IMR-90 (cell line): Measurements from ENCODE around the gene ALDH3A2. TPM values are rescaled to one million over a fixed set of nuclear protein-coding genes. Genes with fewer than 3 reads are reported as not detected.

ENCODE experiments used
- ATAC-seq: fragments of 200-7000 bp; cut with Tn5 transposase; 2 replicates; pipeline ENCODE4 v1.9.1; 2020; ENCODE audit warnings: low read depth, mild to moderate bottlenecking, moderate library complexity
- BruUV-seq: library from RNA; stranded (reverse); fragments of 400-500 nt; replicated peaks from 2 replicates; lab custom pipeline; 2021; lab: Mats Ljungman, UMichigan
- CTCF ChIA-PET: fragments of 300-600 bp; formaldehyde crosslinking; extraction: SDS; loops from one replicate; lab custom pipeline; 2021; ENCODE audit warnings: antibody characterized with exemption; lab: Yijun Ruan, JAX
- POLR2A ChIA-PET: fragments of 300-600 bp; sonication (Branson Sonifier 250); formaldehyde crosslinking; loops from one replicate; lab custom pipeline; 2022; ENCODE audit warnings: antibody characterized with exemption; ENCODE audit not compliant: unreplicated experiment; lab: Charles Lee
- DNase-seq: peaks from one replicate; pipeline ENCODE4 v3.0.0; 2013
- H2AFZ ChIP-seq: replicated peaks from 2 replicates; pipeline ENCODE3; 2013; ENCODE audit warnings: low read length, mild to moderate bottlenecking; ENCODE audit not compliant: poor library complexity
- H2AK5ac ChIP-seq: 2 replicates; pipeline ENCODE4 v1.6.1; 2013; ENCODE audit warnings: low read depth, low read length, inconsistent platforms
- H2AK9ac ChIP-seq: replicated peaks from 2 replicates; pipeline ENCODE3; 2013; ENCODE audit warnings: mild to moderate bottlenecking, low read depth, low read length, moderate library complexity; ENCODE audit not compliant: poor library complexity
- H2BK120ac ChIP-seq: 2 replicates; pipeline ENCODE4 v1.6.1; 2013; ENCODE audit warnings: low read depth, low read length, inconsistent platforms
- H2BK15ac ChIP-seq: 3 replicates; pipeline ENCODE4 v1.6.1; 2013; ENCODE audit warnings: low read depth, low read length, inconsistent platforms
- H2BK20ac ChIP-seq: 2 replicates; pipeline ENCODE4 v1.6.1; 2013; ENCODE audit warnings: low read depth, mild to moderate bottlenecking, inconsistent platforms, low read length, moderate library complexity
- H2BK5ac ChIP-seq: 2 replicates; pipeline ENCODE4 v1.6.1; 2013; ENCODE audit warnings: mild to moderate bottlenecking, low read depth, low read length, inconsistent platforms; ENCODE audit not compliant: poor library complexity, severe bottlenecking
- H3K14ac ChIP-seq: replicated peaks from 2 replicates; pipeline ENCODE4 v1.6.1; 2013; ENCODE audit warnings: low read depth, low read length, inconsistent platforms
- H3K18ac ChIP-seq: 2 replicates; pipeline ENCODE4 v1.6.1; 2013; ENCODE audit warnings: low read depth, low read length, control low read depth
- H3K23ac ChIP-seq: 2 replicates; pipeline ENCODE4 v1.6.1; 2013; ENCODE audit warnings: low read depth, low read length, inconsistent platforms
- H3K27ac ChIP-seq: 2 replicates; pipeline ENCODE4 v1.5.1; 2013; ENCODE audit warnings: mild to moderate bottlenecking, control low read depth, low read length; ENCODE audit not compliant: insufficient read depth
- H3K27me3 ChIP-seq: 2 replicates; pipeline ENCODE4 v1.6.1; 2013; ENCODE audit warnings: low read length; ENCODE audit not compliant: control insufficient read depth, insufficient read depth
- H3K36me3 ChIP-seq: 2 replicates; pipeline ENCODE4 v1.6.1; 2013; ENCODE audit warnings: low read length, mixed read lengths; ENCODE audit not compliant: control insufficient read depth, insufficient read depth
- H3K4ac ChIP-seq: 2 replicates; pipeline ENCODE4 v1.6.1; 2013; ENCODE audit warnings: low read depth, low read length, inconsistent platforms
- H3K4me1 ChIP-seq: 2 replicates; pipeline ENCODE4 v1.6.1; 2013; ENCODE audit warnings: low read length, mixed read lengths; ENCODE audit not compliant: control insufficient read depth, insufficient read depth
- H3K4me2 ChIP-seq: 2 replicates; pipeline ENCODE4 v1.6.1; 2013; ENCODE audit warnings: low read depth, mild to moderate bottlenecking, control low read depth, low read length, moderate library complexity
- H3K4me3 ChIP-seq: 2 replicates; pipeline ENCODE4 v1.5.1; 2013; ENCODE audit warnings: low read depth, mild to moderate bottlenecking, control low read depth, low read length, moderate library complexity; ENCODE audit not compliant: insufficient read depth
- H3K56ac ChIP-seq: 2 replicates; pipeline ENCODE4 v1.6.1; 2013; ENCODE audit warnings: low read length, inconsistent platforms; ENCODE audit not compliant: insufficient read depth; ENCODE audit errors: extremely low read depth
- H3K79me1 ChIP-seq, 2 experiments: 2 replicates each; pipeline ENCODE4 v1.6.1; 2013; ENCODE audit warnings: low read length in 2 of 2, inconsistent platforms in 1 of 2, low read depth in 1 of 2
- H3K9ac ChIP-seq: 2 replicates; pipeline ENCODE4 v1.6.1; 2013; ENCODE audit warnings: low read depth, low read length, control low read depth
- H3K9me1 ChIP-seq: 2 replicates; pipeline ENCODE4 v1.6.1; 2013; ENCODE audit warnings: low read length, inconsistent platforms; ENCODE audit not compliant: insufficient read depth
- H3K9me3 ChIP-seq: 2 replicates; pipeline ENCODE4 v1.6.1; 2013; ENCODE audit warnings: low read length; ENCODE audit not compliant: control insufficient read depth, insufficient read depth
- H4K20me1 ChIP-seq: 2 replicates; pipeline ENCODE4 v1.6.1; 2013; ENCODE audit warnings: low read length, inconsistent platforms; ENCODE audit not compliant: insufficient read depth
- H4K5ac ChIP-seq: 2 replicates; pipeline ENCODE4 v1.6.1; 2013; ENCODE audit warnings: mild to moderate bottlenecking, low read depth, low read length, control low read depth
- H4K8ac ChIP-seq, 2 experiments: 2 replicates each; pipeline ENCODE4 v1.6.1; 2013; ENCODE audit warnings: low read depth in 2 of 2, low read length in 2 of 2, control low read depth in 1 of 2, inconsistent platforms in 1 of 2
- H4K91ac ChIP-seq: 2 replicates; pipeline ENCODE4 v1.6.1; 2013; ENCODE audit warnings: low read depth, low read length, inconsistent platforms; ENCODE audit not compliant: insufficient read depth
- BHLHE40 ChIP-seq: fragments of 150-350 bp; IDR thresholded peaks from 2 replicates; pipeline ENCODE4 v1.6.1; 2016; ENCODE audit warnings: mild to moderate bottlenecking, low read depth, low read length
- CHD1 ChIP-seq: IDR thresholded peaks from 2 replicates; pipeline ENCODE4 v1.6.1; 2012; ENCODE audit warnings: low read depth, low read length, improper control_type of control experiment
- MAFK ChIP-seq: IDR thresholded peaks from 2 replicates; pipeline ENCODE4 v1.6.1; 2012; ENCODE audit warnings: low read depth, low read length, improper control_type of control experiment
- MAZ ChIP-seq: IDR thresholded peaks from 2 replicates; pipeline ENCODE4 v1.6.1; 2012; ENCODE audit warnings: low read depth, mild to moderate bottlenecking, low read length, improper control_type of control experiment, moderate library complexity, borderline replicate concordance
- NFE2L2 ChIP-seq: fragments of 150-350 bp; IDR thresholded peaks from 2 replicates; pipeline ENCODE4 v1.6.1; 2016; ENCODE audit warnings: low read depth, mild to moderate bottlenecking, low read length
- RAD21 ChIP-seq: IDR thresholded peaks from 2 replicates; pipeline ENCODE4 v1.6.1; 2012; ENCODE audit warnings: low read length, improper control_type of control experiment
- SMC3 ChIP-seq: fragments of 150-350 bp; IDR thresholded peaks from 2 replicates; pipeline ENCODE4 v1.6.1; 2016; ENCODE audit warnings: low read depth, mild to moderate bottlenecking, antibody characterized with exemption, low read length, moderate library complexity
- WGBS, 2 experiments: methylation state at CpG; one replicate each; pipeline versions ENCODE4 v1.1.5 to v1.1.7; 2013; ENCODE audit warnings: missing lambda C conversion rate in 2 of 2; ENCODE audit not compliant: insufficient read length in 1 of 2; ENCODE audit errors: extremely low coverage in 2 of 2; 5-methylcytosine and 5-hydroxymethylcytosine counted together
- dilution Hi-C: fragments of 300-500 bp; cut with HindIII; formaldehyde crosslinking; loops from one replicate; pipeline ENCODE4 v1.14.3; 2018; ENCODE audit warnings: low sequenced_read_pairs; ENCODE audit not compliant: unreplicated experiment
- in situ Hi-C: fragments of 300-500 bp; cut with MboI; formaldehyde crosslinking; loops from 3 replicates; pipeline ENCODE4 v1.14.3; 2019; ENCODE audit warnings: low sequenced_read_pairs, inconsistent platforms, mixed read lengths
- intact Hi-C: fragments of 100-400 bp; cut with micrococcal nuclease; formaldehyde crosslinking; loops from 2 replicates; pipeline ENCODE4 v1.10.0; 2022
- polyA plus RNA-seq, 3 experiments: library from polyadenylated mRNA; depleted of rRNA; stranded (reverse); fragments of >200 nt; gene quantifications; 2 replicates each; pipeline ENCODE4 v1.2.3, GENCODE V29; 2012; ENCODE audit warnings: low replicate concordance in 1 of 3
- total RNA-seq: library from RNA; depleted of rRNA; stranded (reverse); fragments of >200 nt; gene quantifications from 2 replicates; pipeline ENCODE4 v1.2.3, GENCODE V29; 2012
- TF ChIP-seq, protein P1 (sequence below): conservative IDR thresholded peaks from 2 replicates; pipeline ENCODE4 v1.5.1; 2012; ENCODE audit warnings: mild to moderate bottlenecking, low read depth, low read length, improper control_type of control experiment
- TF ChIP-seq, protein P2 (sequence below): fragments of 150-350 bp; IDR thresholded peaks from 2 replicates; pipeline ENCODE4 v1.6.1; 2017; ENCODE audit warnings: mild to moderate bottlenecking, antibody characterized with exemption, low read length, low read depth
- TF ChIP-seq, protein P3 (sequence below): fragments of 150-350 bp; IDR thresholded peaks from 2 replicates; pipeline ENCODE4 v1.6.1; 2016; ENCODE audit warnings: low read depth, mild to moderate bottlenecking, low read length, moderate library complexity, borderline replicate concordance

Gene ALDH3A2
- total and polyA plus RNA-seq, 2 of the 4 experiments (the other 2 are of a cell fraction): 4.0 to 7.9 TPM

DNA sequence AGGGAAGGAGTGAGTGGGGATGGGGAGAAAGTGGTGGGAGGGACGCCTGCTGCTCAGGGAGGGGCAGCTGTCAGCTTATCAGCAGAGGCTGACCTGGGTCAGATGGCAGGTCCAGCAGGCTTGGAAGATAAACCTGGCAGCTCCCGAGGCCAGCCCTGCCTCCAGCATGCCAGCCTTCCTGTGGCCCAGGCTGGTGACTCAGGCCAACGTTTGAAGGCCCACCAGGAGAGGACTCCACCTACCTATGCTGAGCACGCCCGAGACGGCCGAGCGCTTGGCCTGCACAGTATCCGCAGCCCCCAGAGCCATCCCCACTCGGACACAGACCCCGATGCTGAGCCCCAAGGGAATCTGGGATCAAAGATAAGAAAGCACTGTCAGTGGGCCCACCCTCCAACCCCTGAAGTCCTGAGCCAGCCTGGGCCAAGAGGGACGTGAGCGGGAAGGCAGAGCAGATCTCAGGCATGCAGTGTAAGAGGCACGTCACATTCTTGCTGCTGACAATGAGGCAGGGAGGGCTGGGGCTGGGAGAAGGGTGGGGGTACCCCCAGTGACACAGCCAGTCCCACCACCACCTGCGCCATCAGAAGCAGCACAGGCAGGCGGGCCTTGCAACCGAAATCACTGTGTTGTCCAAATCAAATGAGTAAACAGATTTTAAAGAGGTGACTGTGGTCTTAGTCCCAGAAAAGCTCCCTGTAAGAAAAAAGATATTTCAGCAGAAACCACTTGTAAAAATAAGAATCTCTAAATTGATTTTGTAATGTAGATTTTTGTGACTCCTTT, 55.5 kb downstream of the ALDH3A2 start:
- no peak for ATAC-seq
- 13% methylated on average over 1 of the region's 17 CpGs; no CpG with 5 or more reads in 1 of the 2 experiments for WGBS, 2 experiments

More for the DNA sequence above, 55.5 kb downstream of the ALDH3A2 start:
- dilution Hi-C loops: no loop called here
- Histone ChIP-seq H3K56ac (no peak overlapping the region), H3K9me3 (no peaks in the 10 kb centered on the region), H3K27me3 (peaks cover 22% of the 10 kb centered on the region), H2AK5ac (no peak overlapping the region), H3K9ac (no peak overlapping the region), H3K9me1 (no peaks in the 10 kb centered on the region), H2AFZ (peak overlapping the region; percentile 41), H3K4ac (no peak overlapping the region), H3K4me2 (no peak overlapping the region), H2BK120ac (no peak overlapping the region), H3K36me3 (no peaks in the 10 kb centered on the region), H3K79me1 (no peaks in the 10 kb centered on the region), H2BK5ac (no peak overlapping the region), H4K20me1 (no peaks in the 10 kb centered on the region), H3K14ac (no peak overlapping the region), H4K8ac (no peak overlapping the region), H4K5ac (no peak overlapping the region), H3K18ac (no peak overlapping the region), H3K4me1 (no peaks in the 10 kb centered on the region; the same call in 1 of the 2 replicates), H2BK20ac (no peak overlapping the region), H2BK15ac (no peak overlapping the region), H3K23ac (no peak overlapping the region), H3K4me3 (no peak overlapping the region), H4K91ac (no peak overlapping the region), H3K27ac (no peak overlapping the region), H2AK9ac (no peak overlapping the region)
- in situ Hi-C loops: no loop called here
- TF ChIP-seq SMC3 (no peak), RAD21 (no peak), MAFK (no peak), MAZ (no peak), BHLHE40 (no peak), NFE2L2 (no peak), CHD1 (no peak)
- TF ChIP-seq, protein P1, sequence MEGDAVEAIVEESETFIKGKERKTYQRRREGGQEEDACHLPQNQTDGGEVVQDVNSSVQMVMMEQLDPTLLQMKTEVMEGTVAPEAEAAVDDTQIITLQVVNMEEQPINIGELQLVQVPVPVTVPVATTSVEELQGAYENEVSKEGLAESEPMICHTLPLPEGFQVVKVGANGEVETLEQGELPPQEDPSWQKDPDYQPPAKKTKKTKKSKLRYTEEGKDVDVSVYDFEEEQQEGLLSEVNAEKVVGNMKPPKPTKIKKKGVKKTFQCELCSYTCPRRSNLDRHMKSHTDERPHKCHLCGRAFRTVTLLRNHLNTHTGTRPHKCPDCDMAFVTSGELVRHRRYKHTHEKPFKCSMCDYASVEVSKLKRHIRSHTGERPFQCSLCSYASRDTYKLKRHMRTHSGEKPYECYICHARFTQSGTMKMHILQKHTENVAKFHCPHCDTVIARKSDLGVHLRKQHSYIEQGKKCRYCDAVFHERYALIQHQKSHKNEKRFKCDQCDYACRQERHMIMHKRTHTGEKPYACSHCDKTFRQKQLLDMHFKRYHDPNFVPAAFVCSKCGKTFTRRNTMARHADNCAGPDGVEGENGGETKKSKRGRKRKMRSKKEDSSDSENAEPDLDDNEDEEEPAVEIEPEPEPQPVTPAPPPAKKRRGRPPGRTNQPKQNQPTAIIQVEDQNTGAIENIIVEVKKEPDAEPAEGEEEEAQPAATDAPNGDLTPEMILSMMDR: no peak
- TF ChIP-seq, protein P2, sequence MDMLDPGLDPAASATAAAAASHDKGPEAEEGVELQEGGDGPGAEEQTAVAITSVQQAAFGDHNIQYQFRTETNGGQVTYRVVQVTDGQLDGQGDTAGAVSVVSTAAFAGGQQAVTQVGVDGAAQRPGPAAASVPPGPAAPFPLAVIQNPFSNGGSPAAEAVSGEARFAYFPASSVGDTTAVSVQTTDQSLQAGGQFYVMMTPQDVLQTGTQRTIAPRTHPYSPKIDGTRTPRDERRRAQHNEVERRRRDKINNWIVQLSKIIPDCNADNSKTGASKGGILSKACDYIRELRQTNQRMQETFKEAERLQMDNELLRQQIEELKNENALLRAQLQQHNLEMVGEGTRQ: no peak
- TF ChIP-seq, protein P3, sequence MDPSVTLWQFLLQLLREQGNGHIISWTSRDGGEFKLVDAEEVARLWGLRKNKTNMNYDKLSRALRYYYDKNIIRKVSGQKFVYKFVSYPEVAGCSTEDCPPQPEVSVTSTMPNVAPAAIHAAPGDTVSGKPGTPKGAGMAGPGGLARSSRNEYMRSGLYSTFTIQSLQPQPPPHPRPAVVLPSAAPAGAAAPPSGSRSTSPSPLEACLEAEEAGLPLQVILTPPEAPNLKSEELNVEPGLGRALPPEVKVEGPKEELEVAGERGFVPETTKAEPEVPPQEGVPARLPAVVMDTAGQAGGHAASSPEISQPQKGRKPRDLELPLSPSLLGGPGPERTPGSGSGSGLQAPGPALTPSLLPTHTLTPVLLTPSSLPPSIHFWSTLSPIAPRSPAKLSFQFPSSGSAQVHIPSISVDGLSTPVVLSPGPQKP: no peak
- DNase-seq: no peak
- POLR2A ChIA-PET: no interaction called here
- no TSS peak for BruUV-seq
- intact Hi-C loops: no loop called here
- CTCF ChIA-PET: interaction anchor here (0.6 to 0.7 kb wide), 3 partner anchors 21 to 1415 kb away, joined by 3 to 5 read pairs (median 4); no protein-coding TSS in a partner anchor
